Naive thymus-derived CD4-positive, alpha-beta T cell (primary cell): ENCODE measurements around the gene ARFGAP1. TPM values are rescaled to one million over a fixed set of nuclear protein-coding genes. Genes with fewer than 3 reads are reported as not detected.

ENCODE experiments used
- ATAC-seq: fragments of 150-1000 bp; cut with Tn5 transposase; 2 replicates; pipeline ENCODE4 v1.10.0; 2021; ENCODE audit warnings: mild to moderate bottlenecking, moderate library complexity
- CTCF ChIA-PET: fragments of 350-600 bp; sonication (Branson Sonifier 250); formaldehyde crosslinking; loops from one replicate; lab custom pipeline; 2021; ENCODE audit warnings: antibody characterized with exemption; lab: Charles Lee
- POLR2A ChIA-PET: fragments of 350-600 bp; sonication (Branson Sonifier 250); formaldehyde crosslinking; loops from one replicate; lab custom pipeline; 2021; ENCODE audit warnings: antibody characterized with exemption, inconsistent platforms; lab: Charles Lee
- DNase-seq, 9 donors: peaks; one replicate each; pipeline versions ENCODE4 v3.0.0 to v3.0.0-alpha.2; 2020 to 2022; ENCODE audit warnings: mixed read lengths in 1 of 9
- H3K27ac ChIP-seq: one replicate; pipeline ENCODE4 v1.7.0; 2013; ENCODE audit warnings: mild to moderate bottlenecking, low read depth, low read length, moderate library complexity
- H3K27me3 ChIP-seq, 2 donors: one replicate each; pipeline ENCODE4 v1.7.0; 2013; ENCODE audit warnings: low read length in 2 of 2, mild to moderate bottlenecking in 2 of 2, moderate library complexity in 2 of 2; ENCODE audit not compliant: control insufficient read depth in 2 of 2, insufficient read depth in 2 of 2
- H3K36me3 ChIP-seq, 3 experiments: 1 replicate in 2 of 3; 2 replicates in 1 of 3; pipeline ENCODE4 v1.7.0; 2013; ENCODE audit warnings: low read length in 3 of 3, mild to moderate bottlenecking in 3 of 3, moderate library complexity in 1 of 3; ENCODE audit not compliant: insufficient read depth in 3 of 3, control insufficient read depth in 2 of 3
- H3K4me1 ChIP-seq, 2 donors: one replicate each; pipeline ENCODE4 v1.7.0; 2013; ENCODE audit warnings: low read length in 2 of 2, mild to moderate bottlenecking in 2 of 2, moderate library complexity in 1 of 2; ENCODE audit not compliant: control insufficient read depth in 2 of 2, insufficient read depth in 2 of 2
- H3K4me3 ChIP-seq: 2 replicates; pipeline ENCODE4 v1.7.0; 2013; ENCODE audit warnings: mild to moderate bottlenecking, low read length
- H3K9me3 ChIP-seq, 3 experiments: 1 replicate in 2 of 3; 2 replicates in 1 of 3; pipeline ENCODE4 v1.7.0; 2013; ENCODE audit warnings: low read length in 3 of 3; ENCODE audit not compliant: control insufficient read depth in 2 of 3
- H3K27ac Mint-ChIP-seq, 9 donors: one replicate each; pipeline ENCODE4 v1.8.0; 2020 to 2022; ENCODE audit warnings: mixed read lengths in 9 of 9, mild to moderate bottlenecking in 8 of 9, moderate library complexity in 5 of 9, inconsistent platforms in 2 of 9
- H3K27me3 Mint-ChIP-seq, 5 donors: one replicate each; pipeline ENCODE4 v1.8.0; 2021 to 2022; ENCODE audit warnings: mixed read lengths in 5 of 5, mild to moderate bottlenecking in 1 of 5
- H3K36me3 Mint-ChIP-seq, 5 donors: one replicate each; pipeline ENCODE4 v1.8.0; 2020 to 2022; ENCODE audit warnings: mixed read lengths in 5 of 5, mild to moderate bottlenecking in 3 of 5, inconsistent platforms in 1 of 5
- H3K4me1 Mint-ChIP-seq, 7 donors: one replicate each; pipeline ENCODE4 v1.8.0; 2020 to 2022; ENCODE audit warnings: mixed read lengths in 7 of 7, mild to moderate bottlenecking in 3 of 7, inconsistent platforms in 1 of 7
- H3K4me3 Mint-ChIP-seq, 10 donors: one replicate each; pipeline ENCODE4 v1.8.0; 2020 to 2022; ENCODE audit warnings: mild to moderate bottlenecking in 10 of 10, mixed read lengths in 10 of 10, moderate library complexity in 6 of 10, inconsistent platforms in 2 of 10
- H3K9me3 Mint-ChIP-seq, 11 donors: one replicate each; pipeline ENCODE4 v1.8.0; 2020 to 2022; ENCODE audit warnings: mixed read lengths in 11 of 11, mild to moderate bottlenecking in 4 of 11, inconsistent platforms in 1 of 11, moderate library complexity in 1 of 11
- intact Hi-C, 2 donors: fragments of 100-400 bp; cut with micrococcal nuclease; formaldehyde crosslinking; loops; one replicate each; pipeline ENCODE4 v1.15.1; 2023
- polyA plus RNA-seq, 2 donors: library from polyadenylated mRNA; unstranded; fragments of 300-500 nt; fragmentation: Illumina TruSeq; gene quantifications; one replicate each; pipeline ENCODE4 v1.2.3, GENCODE V29; 2021
- total RNA-seq, 6 experiments: library from RNA in 5 of 6; stranded (reverse) in 5 of 6; gene quantifications; 1 replicate in 5 of 6; 2 replicates in 1 of 6; pipeline ENCODE4 v1.2.3 and lab custom pipeline; 2021 to 2026

The ARFGAP1 gene
- total and polyA plus RNA-seq, 7 experiments from 2014 or later = 15.9 to 119 (median 105) TPM

- H3K9me3 ChIP-seq = no peaks in the 10 kb centered on the region
- H3K36me3 ChIP-seq = no peaks in the 10 kb centered on the region
- H3K36me3 Mint-ChIP-seq = no peaks in the 10 kb centered on the region
- H3K27me3 ChIP-seq = no peaks in the 10 kb centered on the region
- H3K4me1 Mint-ChIP-seq = no peaks in the 10 kb centered on the region
- no peaks in the 10 kb centered on the region for H3K4me1 ChIP-seq
- H3K4me3 ChIP-seq = no peak overlapping the region
- H3K27ac ChIP-seq = no peak overlapping the region
- POLR2A ChIA-PET = no interaction called here
- H3K9me3 Mint-ChIP-seq = no peaks in the 10 kb centered on the region
- no peak overlapping the region for H3K4me3 Mint-ChIP-seq
- no peak for DNase-seq
- peaks cover 0 to 6% (median 0%) of the 10 kb centered on the region in 5 donors for H3K27me3 Mint-ChIP-seq
- intact Hi-C loops = no loop called here
- H3K27ac Mint-ChIP-seq = no peak overlapping the region
- CTCF ChIA-PET = no interaction called here
- ATAC-seq = no peak
Observed at GRCh38 chr20:63316502-63316921, 43.9 kb downstream of the ARFGAP1 start.

GRCh38 chr20:63317061-63317460 lies 44.4 kb downstream of the ARFGAP1 start:
- ChIA-PET POLR2A (no interaction called here), CTCF (no interaction called here)
- no peak for ATAC-seq
- no peak for DNase-seq
- H3K27me3 ChIP-seq = no peaks in the 10 kb centered on the region
- no peaks in the 10 kb centered on the region for H3K36me3 Mint-ChIP-seq
- intact Hi-C loops = no loop called here
- H3K27me3 Mint-ChIP-seq = peaks cover 0 to 6% (median 0%) of the 10 kb centered on the region in 5 donors
- no peaks in the 10 kb centered on the region for H3K4me1 Mint-ChIP-seq
- H3K27ac ChIP-seq = no peak overlapping the region
- no peaks in the 10 kb centered on the region for H3K36me3 ChIP-seq
- H3K4me3 ChIP-seq = no peak overlapping the region
- no peaks in the 10 kb centered on the region for H3K9me3 ChIP-seq
- H3K4me1 ChIP-seq = no peaks in the 10 kb centered on the region
- H3K27ac Mint-ChIP-seq = no peak overlapping the region
- H3K9me3 Mint-ChIP-seq = no peaks in the 10 kb centered on the region
- H3K4me3 Mint-ChIP-seq = no peak overlapping the region

- ChIA-PET CTCF (no interaction called here), POLR2A (no interaction called here)
- no peaks in the 10 kb centered on the region for H3K4me1 Mint-ChIP-seq
- Histone ChIP-seq H3K4me3 (no peak overlapping the region), H3K9me3 (no peaks in the 10 kb centered on the region), H3K4me1 (no peaks in the 10 kb centered on the region), H3K27me3 (no peaks in the 10 kb centered on the region), H3K36me3 (no peaks in the 10 kb centered on the region), H3K27ac (no peak overlapping the region)
- intact Hi-C loops = no loop called here
- no peak for ATAC-seq
- H3K9me3 Mint-ChIP-seq = no peaks in the 10 kb centered on the region
- H3K27me3 Mint-ChIP-seq = peaks cover 0 to 6% (median 0%) of the 10 kb centered on the region in 5 donors
- no peak for DNase-seq
- no peak overlapping the region for H3K4me3 Mint-ChIP-seq
- no peak overlapping the region for H3K27ac Mint-ChIP-seq
- no peaks in the 10 kb centered on the region for H3K36me3 Mint-ChIP-seq
Observed at GRCh38 chr20:63317601-63318291, 45.1 kb downstream of the ARFGAP1 start.

- no peak for DNase-seq
- Histone ChIP-seq H3K27me3 (no peaks in the 10 kb centered on the region), H3K9me3 (no peaks in the 10 kb centered on the region), H3K27ac (no peak overlapping the region), H3K4me3 (no peak overlapping the region), H3K36me3 (no peaks in the 10 kb centered on the region), H3K4me1 (no peaks in the 10 kb centered on the region)
- Mint-ChIP-seq H3K36me3 (no peaks in the 10 kb centered on the region), H3K27me3 (peaks cover under 1 to 4% (median 2%) of the 10 kb centered on the region in 5 donors), H3K27ac (no peak overlapping the region), H3K9me3 (no peaks in the 10 kb centered on the region), H3K4me3 (no peak overlapping the region), H3K4me1 (peaks cover 0 to 5% (median 0%) of the 10 kb centered on the region in 7 donors)
- intact Hi-C loops = no loop called here
- CTCF ChIA-PET = interaction anchor here (1.0 kb wide), 1 partner anchor 9 kb away, joined by 3 read pairs; no protein-coding TSS in a partner anchor
- POLR2A ChIA-PET = no interaction called here
- ATAC-seq = no peak
Observed at GRCh38 chr20:63318391-63319163, 46.0 kb downstream of the ARFGAP1 start.

GRCh38 chr20:63319164-63320040 lies 46.8 kb downstream of the ARFGAP1 start:
- ATAC-seq (no peak), DNase-seq (no peak)
- Histone ChIP-seq H3K27ac (no peak overlapping the region), H3K36me3 (no peaks in the 10 kb centered on the region), H3K4me1 (no peaks in the 10 kb centered on the region), H3K27me3 (no peaks in the 10 kb centered on the region), H3K4me3 (no peak overlapping the region), H3K9me3 (no peaks in the 10 kb centered on the region)
- no peak overlapping the region for H3K4me3 Mint-ChIP-seq
- ChIA-PET POLR2A (no interaction called here), CTCF (interaction anchor here (1.0 kb wide), 1 partner anchor 10 kb away, joined by 3 read pairs; no protein-coding TSS in a partner anchor)
- peaks cover 2 to 4% (median 4%) of the 10 kb centered on the region in 5 donors for H3K27me3 Mint-ChIP-seq
- H3K4me1 Mint-ChIP-seq = peaks cover 0 to 7% (median 0%) of the 10 kb centered on the region in 7 donors
- no peak overlapping the region for H3K27ac Mint-ChIP-seq
- H3K9me3 Mint-ChIP-seq = no peaks in the 10 kb centered on the region
- H3K36me3 Mint-ChIP-seq = no peaks in the 10 kb centered on the region
- intact Hi-C loops = no loop called here

- Mint-ChIP-seq H3K4me3 (no peak overlapping the region), H3K27me3 (peaks cover 2 to 4% (median 4%) of the 10 kb centered on the region in 5 donors), H3K36me3 (no peaks in the 10 kb centered on the region), H3K4me1 (peaks cover 0 to 7% (median 0%) of the 10 kb centered on the region in 7 donors), H3K27ac (no peak overlapping the region), H3K9me3 (no peaks in the 10 kb centered on the region)
- H3K27ac ChIP-seq = no peak overlapping the region
- no peak overlapping the region for H3K4me3 ChIP-seq
- no peaks in the 10 kb centered on the region for H3K4me1 ChIP-seq
- ATAC-seq (no peak), DNase-seq (no peak)
- H3K27me3 ChIP-seq = no peaks in the 10 kb centered on the region
- CTCF ChIA-PET = no interaction called here
- H3K9me3 ChIP-seq = no peaks in the 10 kb centered on the region
- no peaks in the 10 kb centered on the region for H3K36me3 ChIP-seq
- intact Hi-C loops = no loop called here
- POLR2A ChIA-PET = no interaction called here
Observed at GRCh38 chr20:63320041-63320511, 47.5 kb downstream of the ARFGAP1 start.
